Measurements from ENCODE around the gene ZNF507. TPM values are rescaled to one million over a fixed set of nuclear protein-coding genes. Genes with fewer than 3 reads are reported as not detected.

The ZNF507 gene
- total and polyA plus RNA-seq, 2 experiments from 2014 or later: 4.7 to 11.8 TPM

DNA sequence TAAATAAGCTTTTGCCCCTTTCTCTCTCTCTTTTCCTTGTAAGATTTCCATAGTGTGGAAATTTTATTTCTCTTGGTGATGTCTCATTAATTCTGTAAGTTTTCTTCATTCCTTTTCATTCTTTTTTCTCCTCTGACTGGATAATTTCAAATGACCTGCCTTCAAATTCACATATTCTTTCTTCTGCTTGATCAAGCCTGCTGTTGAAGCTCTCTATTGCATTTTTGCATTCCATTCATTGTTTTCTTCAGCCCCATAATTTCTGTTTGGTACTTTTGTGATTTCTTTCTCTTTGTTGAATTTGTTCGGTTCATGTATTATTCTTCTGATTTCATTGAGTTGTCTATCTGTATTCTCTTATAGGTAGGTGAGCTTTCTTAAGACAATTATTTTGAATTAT lies 42.2 kb upstream of the ZNF507 start:
- no peak overlapping the region for H3K4me3 ChIP-seq

DNA sequence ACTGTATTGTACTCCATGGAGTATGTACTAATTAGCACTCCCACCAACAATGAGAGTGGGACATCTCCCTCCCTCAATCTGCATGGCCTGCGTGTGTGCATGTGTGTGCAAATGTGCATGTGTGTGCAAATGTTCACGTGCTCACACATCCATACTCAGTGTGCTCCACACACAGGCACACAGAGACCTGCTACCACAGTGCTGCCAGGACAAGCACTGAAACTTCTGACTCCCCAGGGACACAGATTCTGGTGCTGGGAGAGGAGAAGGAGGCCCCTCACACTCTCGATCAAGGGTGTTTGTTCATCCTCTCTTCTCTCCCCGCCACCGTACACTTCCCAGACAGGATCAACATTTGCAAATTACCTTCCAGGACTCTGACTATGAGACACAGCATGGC lies 37.8 kb upstream of the ZNF507 start:
- Histone ChIP-seq H3K27ac (no peak overlapping the region), H3K4me1 (ENCODE audit: insufficient read depth) (no peaks in the 10 kb centered on the region), H3K4me2 (no peak overlapping the region), H3K9me3 (ENCODE audit: low read depth) (no peaks in the 10 kb centered on the region), H3K4me3 (no peak overlapping the region), H4K20me1 (ENCODE audit: insufficient read depth, poor library complexity, severe bottlenecking) (no peaks in the 10 kb centered on the region), H3K79me2 (no peaks in the 10 kb centered on the region), H3K36me3 (replicated peaks; ENCODE audit: insufficient read depth, low read depth) (no peaks in the 10 kb centered on the region), H2AFZ (no peak overlapping the region), H3K9me2 (replicated peaks; ENCODE audit: insufficient read depth) (no peaks in the 10 kb centered on the region), H3K27me3 (peaks cover 3% of the 10 kb centered on the region)
- 91% methylated on average over 5 of the region's 5 CpGs for WGBS (ENCODE audit: low lambda C conversion rate, missing lambda C conversion rate)
- DNase-seq (ENCODE audit: low spot score): no peak
- TF ChIP-seq CTCF (IDR thresholded peaks at IDR 0.05; ENCODE audit: poor library complexity) (no peak), EZH2 (IDR thresholded peaks at IDR 0.05; ENCODE audit: borderline replicate concordance) (no peak), EZH2phosphoT487 (IDR thresholded peaks at IDR 0.05; ENCODE audit: low read depth, severe bottlenecking, unreplicated experiment) (no peak)

More for the DNA sequence above, 42.2 kb upstream of the ZNF507 start:
- H3K4me1 ChIP-seq (ENCODE audit: insufficient read depth): no peaks in the 10 kb centered on the region
- no peaks in the 10 kb centered on the region for H4K20me1 ChIP-seq (ENCODE audit: insufficient read depth, poor library complexity, severe bottlenecking)
- H3K9me3 ChIP-seq (ENCODE audit: low read depth): no peaks in the 10 kb centered on the region
- WGBS (ENCODE audit: low lambda C conversion rate, missing lambda C conversion rate): 85% methylated on average over 1 of the region's 1 CpG
- TF ChIP-seq EZH2phosphoT487 (IDR thresholded peaks at IDR 0.05; ENCODE audit: low read depth, severe bottlenecking, unreplicated experiment) (no peak), CTCF (IDR thresholded peaks at IDR 0.05; ENCODE audit: poor library complexity) (no peak), EZH2 (IDR thresholded peaks at IDR 0.05; ENCODE audit: borderline replicate concordance) (no peak)
- H2AFZ ChIP-seq: no peak overlapping the region
- H3K79me2 ChIP-seq: no peaks in the 10 kb centered on the region
- peaks cover 3% of the 10 kb centered on the region for H3K27me3 ChIP-seq
- DNase-seq (ENCODE audit: low spot score): no peak
- H3K9me2 ChIP-seq (replicated peaks; ENCODE audit: insufficient read depth): no peaks in the 10 kb centered on the region
- H3K36me3 ChIP-seq (replicated peaks; ENCODE audit: insufficient read depth, low read depth): no peaks in the 10 kb centered on the region
- no peak overlapping the region for H3K4me2 ChIP-seq
- no peak overlapping the region for H3K27ac ChIP-seq

DNA sequence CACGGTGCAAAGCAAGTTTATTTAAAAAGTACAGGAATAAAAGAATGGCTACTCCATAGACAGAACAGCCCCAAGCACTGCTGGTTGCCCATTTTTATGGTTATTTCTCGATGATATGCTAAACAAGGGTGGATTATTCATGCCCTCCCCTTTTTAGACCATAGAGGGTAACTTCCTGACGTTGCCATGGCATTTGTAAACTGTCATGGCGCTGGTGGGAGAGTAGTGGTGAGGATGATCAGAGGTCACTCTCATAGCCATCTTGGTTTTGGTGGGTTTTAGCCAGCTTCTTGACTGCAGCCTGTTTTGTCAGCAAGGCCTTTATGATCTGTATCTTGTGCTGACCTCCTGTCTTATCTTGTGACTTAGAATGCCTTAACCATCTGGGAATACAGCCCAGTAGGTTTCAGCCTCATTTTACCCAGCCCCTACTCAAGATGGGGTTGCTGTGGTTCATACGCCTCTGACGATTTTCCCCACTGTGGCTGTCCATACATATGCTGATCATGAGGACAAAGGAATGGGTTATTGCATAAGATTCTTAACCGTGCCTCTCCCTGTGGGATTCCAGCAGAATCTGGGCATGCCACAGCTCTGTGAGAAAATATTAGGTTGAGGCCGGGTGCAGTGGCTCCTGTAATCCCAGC lies 36.9 kb upstream of the ZNF507 start:
- H2AFZ ChIP-seq: no peak overlapping the region
- H3K4me1 ChIP-seq (ENCODE audit: insufficient read depth): no peaks in the 10 kb centered on the region
- DNase-seq (ENCODE audit: low spot score): no peak
- H3K27ac ChIP-seq: no peak overlapping the region
- no peaks in the 10 kb centered on the region for H3K79me2 ChIP-seq
- no peaks in the 10 kb centered on the region for H4K20me1 ChIP-seq (ENCODE audit: insufficient read depth, poor library complexity, severe bottlenecking)
- peaks cover 3% of the 10 kb centered on the region for H3K27me3 ChIP-seq
- no peaks in the 10 kb centered on the region for H3K9me2 ChIP-seq (replicated peaks; ENCODE audit: insufficient read depth)
- 76% methylated on average over 8 of the region's 8 CpGs for WGBS (ENCODE audit: low lambda C conversion rate, missing lambda C conversion rate)
- TF ChIP-seq EZH2phosphoT487 (IDR thresholded peaks at IDR 0.05; ENCODE audit: low read depth, severe bottlenecking, unreplicated experiment) (no peak), CTCF (IDR thresholded peaks at IDR 0.05; ENCODE audit: poor library complexity) (no peak), EZH2 (IDR thresholded peaks at IDR 0.05; ENCODE audit: borderline replicate concordance) (no peak)
- H3K4me3 ChIP-seq: no peak overlapping the region
- H3K36me3 ChIP-seq (replicated peaks; ENCODE audit: insufficient read depth, low read depth): no peaks in the 10 kb centered on the region
- no peak overlapping the region for H3K4me2 ChIP-seq
- H3K9me3 ChIP-seq (ENCODE audit: low read depth): no peaks in the 10 kb centered on the region
